ENCODE data around the gene TMPRSS9.
A peak's percentile ranks its signal among the peaks of the same experiment; 100 is the strongest.
"Not testable (repeated sequence)": the region's sequence is repeated elsewhere in the genome, so short reads cannot be mapped to it uniquely, and the experiment has no call there.

The TMPRSS9 gene

DNA sequence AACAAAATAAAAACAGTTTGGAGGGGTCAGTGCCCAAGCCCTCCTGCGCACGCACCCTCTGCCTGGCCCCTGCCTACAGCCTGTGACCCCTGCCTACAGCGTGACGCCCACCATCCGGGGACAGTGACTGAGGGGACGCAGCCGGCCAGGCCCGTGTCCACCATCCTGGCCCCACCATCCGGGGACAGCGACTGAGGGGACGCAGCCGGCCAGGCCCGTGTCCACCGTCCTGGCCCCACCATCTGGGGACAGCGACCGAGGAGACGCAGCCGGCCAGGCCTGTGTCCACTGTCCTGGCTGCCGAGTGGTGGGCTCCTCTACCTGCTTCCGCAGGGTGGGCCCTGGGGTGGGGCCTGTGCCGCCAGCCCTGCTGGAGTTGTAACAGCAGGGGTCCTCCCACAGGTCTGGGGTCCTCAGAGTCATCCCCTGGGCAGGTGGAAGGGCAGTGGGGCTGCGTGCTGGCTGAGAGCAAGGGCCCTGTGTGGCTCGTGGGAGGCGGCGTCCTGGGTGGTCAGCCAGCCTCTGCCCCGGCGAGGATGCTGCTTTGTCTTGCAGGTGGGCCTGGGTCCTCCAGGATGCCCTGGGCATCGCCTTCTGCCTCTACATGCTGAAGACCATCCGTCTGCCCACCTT, 17.3 kb upstream of the TMPRSS9 start:
- no peak for DNase-seq (ENCODE audit: low read depth)

DNA sequence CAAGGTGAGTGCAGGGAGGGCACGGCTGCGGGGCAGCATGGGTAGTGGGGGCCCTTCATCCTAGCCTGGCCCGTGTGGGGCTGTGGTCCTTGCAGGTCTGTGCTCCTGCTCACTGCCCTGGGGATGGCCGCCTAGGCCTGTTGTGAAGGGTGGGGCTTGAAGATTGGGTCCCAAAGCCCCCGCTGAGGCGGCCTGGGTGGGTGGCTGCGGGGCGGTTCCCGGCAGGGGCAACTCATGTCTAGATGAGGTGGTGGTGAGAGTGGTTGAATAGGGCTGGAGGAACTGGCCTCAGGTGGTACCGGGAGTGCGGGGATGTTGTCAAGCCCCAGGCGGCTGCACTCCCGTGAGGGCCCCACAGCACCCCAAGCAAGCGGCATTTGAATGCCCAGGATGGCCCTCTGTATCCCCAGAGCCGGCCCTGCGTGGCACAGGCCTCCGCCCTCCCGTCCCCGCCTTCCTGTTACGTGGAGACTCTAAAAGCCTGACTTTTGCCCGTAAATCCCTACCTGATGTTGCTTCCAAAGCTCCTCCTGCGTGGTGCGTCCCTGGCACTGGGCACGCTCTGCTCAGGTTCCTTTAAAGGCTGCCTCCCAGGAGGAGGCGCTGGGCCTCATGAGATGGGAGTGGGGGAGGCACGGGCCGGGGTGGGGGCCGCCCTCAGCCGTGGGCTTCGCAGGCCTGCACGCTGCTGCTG, 16.6 kb upstream of the TMPRSS9 start:
- DNase-seq (ENCODE audit: low read depth): no peak

DNA sequence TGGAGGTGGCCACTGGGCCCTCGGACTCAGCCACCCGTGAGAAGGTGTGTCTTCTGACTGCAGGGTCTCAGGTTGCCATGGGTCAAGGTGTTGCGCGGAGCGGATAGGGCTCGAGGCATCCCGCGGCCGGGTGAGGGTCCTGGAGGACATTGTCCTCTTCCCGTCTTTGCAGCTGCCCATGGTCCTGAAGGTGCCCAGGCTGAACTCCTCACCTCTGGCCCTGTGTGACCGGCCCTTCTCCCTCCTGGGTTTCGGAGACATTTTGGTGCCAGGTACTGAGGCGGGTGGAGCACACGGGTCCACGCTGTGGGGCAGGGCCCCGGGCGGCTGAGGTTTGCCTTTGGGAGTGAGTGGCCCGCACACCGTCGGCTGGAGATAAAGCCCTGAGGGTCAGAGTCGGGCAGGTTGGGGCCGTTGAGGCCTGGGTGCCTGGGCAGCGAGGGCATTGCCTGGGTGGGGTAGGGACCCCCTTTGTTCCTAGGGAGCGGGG, 15.6 kb upstream of the TMPRSS9 start:
- no peak for DNase-seq (ENCODE audit: low read depth)

GRCh38 chr19:2345076-2345475, 15.0 kb upstream of the TMPRSS9 start:
- no peak for DNase-seq (ENCODE audit: low read depth)

- no peak for DNase-seq (ENCODE audit: low read depth)
Measured at GRCh38 chr19:2345794-2346663, 14.0 kb upstream of the TMPRSS9 start.

DNA sequence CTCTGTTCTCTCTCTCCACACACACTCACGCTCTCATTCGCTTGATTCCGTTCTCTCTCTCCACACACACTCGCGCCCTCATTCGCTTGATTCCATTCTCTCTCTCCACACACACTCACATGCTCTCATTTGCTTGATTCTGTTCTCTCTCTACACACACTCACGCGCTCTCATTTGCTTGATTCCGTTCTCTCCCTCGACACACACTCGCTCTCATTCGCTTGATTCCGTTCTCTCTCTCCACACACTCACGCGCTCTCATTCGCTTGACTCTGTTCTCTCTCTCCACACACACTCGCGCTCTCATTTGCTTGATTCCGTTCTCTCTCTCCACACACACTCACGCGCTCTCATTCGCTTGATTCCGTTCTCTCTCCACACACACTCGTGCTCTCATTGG, 10.2 kb upstream of the TMPRSS9 start:
- not testable (repeated sequence) for DNase-seq (ENCODE audit: low read depth)

- no peak for DNase-seq (ENCODE audit: low read depth)
Measured at GRCh38 chr19:2350656-2351055, 9.4 kb upstream of the TMPRSS9 start.

GRCh38 chr19:2351591-2351990, 8.5 kb upstream of the TMPRSS9 start:
- DNase-seq (ENCODE audit: low read depth): no peak

DNA sequence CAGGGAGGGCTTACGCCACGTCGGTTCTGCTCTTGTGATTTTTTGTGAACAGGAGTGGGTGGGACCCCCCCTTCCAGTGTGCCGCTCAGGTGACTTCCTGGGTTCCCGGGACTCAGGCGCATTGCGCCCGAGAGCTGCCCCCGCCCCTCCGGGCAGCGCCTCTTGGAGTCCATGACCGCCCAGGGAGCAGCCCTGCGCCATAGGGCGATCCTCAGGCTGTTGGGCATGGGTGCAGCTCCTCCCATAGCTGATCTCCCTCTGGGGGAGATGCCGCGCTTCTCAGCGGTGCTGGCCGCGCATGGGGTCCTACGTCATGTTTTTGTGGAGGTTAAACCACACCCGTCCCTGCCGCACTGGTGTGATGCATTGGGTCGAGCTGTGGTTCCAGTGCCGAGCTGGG, 7.9 kb upstream of the TMPRSS9 start:
- DNase-seq (ENCODE audit: low read depth): no peak

DNA sequence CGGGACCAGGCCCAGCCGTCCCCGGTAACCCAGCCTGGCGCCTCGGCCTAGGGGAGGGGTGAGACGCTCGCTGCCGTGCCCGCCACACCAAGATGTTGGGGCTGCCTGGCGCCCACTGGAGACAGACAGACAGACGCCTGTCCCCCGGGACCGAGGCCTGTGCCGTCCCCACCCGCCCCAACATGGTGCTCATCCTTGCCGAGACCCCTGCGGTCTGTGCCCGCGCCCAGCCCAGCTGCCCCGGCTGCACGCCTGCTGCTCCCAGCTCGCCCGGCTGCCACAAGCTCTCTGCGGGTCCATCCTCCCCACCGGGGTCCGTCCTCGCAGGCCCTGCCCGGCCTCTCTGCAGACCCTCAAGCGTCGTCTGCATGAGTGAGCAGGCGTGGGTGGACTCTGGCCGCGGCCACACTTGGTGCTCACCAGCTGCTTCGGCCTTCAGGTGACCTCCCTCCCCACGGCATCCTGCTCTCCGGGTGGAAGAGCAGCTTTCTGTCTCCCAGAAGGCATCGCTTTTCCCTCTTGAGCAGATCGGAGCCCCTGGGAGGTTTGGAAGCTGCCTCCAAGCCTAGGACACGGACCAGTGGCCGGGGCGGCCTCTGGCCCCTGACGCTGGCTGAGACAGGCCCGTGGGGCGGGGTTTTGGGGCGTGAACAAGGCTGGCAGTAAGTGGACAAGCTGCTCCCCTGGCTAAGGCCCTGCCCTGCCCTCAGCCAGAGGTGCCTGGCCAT, 6.7 kb upstream of the TMPRSS9 start:
- no peak for DNase-seq (ENCODE audit: low read depth)

DNA sequence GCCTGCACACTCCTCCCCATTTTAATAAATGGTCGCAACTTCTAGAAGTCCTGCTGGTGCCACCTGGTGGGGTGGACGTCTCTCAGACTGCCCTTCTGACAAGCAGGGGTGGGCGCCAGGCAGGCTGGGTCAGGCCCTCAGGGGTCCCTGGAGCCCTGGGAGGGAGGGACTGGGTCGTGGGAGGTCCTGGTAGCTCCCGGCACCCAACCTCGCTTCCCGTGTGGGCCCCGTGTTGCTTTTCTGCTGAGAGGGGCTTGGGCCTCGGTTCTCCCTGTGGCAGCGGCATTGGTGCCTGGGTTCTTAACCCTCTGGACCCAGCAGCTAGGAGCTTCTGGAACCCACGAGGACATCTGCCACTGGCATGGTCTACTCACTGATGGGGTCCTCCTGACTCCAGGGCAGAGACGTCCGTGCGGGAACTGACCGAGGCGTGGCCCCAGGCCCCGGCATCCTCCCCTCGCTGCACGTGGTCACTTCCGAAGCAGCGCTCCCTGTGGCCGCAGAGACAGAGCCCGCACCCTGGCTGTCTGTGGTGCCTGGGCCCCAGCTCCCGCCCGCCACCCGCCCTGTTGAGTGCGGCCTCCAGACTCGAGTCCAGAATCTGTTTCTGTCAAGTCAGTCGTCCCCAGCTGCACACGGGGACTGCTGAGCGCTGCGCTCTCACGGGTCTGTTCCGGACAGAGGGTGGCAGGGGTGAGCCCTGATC, 6.0 kb upstream of the TMPRSS9 start:
- DNase-seq (ENCODE audit: low read depth): no peak

GRCh38 chr19:2354670-2355069, 5.4 kb upstream of the TMPRSS9 start:
- no peak for DNase-seq (ENCODE audit: low read depth)

DNA sequence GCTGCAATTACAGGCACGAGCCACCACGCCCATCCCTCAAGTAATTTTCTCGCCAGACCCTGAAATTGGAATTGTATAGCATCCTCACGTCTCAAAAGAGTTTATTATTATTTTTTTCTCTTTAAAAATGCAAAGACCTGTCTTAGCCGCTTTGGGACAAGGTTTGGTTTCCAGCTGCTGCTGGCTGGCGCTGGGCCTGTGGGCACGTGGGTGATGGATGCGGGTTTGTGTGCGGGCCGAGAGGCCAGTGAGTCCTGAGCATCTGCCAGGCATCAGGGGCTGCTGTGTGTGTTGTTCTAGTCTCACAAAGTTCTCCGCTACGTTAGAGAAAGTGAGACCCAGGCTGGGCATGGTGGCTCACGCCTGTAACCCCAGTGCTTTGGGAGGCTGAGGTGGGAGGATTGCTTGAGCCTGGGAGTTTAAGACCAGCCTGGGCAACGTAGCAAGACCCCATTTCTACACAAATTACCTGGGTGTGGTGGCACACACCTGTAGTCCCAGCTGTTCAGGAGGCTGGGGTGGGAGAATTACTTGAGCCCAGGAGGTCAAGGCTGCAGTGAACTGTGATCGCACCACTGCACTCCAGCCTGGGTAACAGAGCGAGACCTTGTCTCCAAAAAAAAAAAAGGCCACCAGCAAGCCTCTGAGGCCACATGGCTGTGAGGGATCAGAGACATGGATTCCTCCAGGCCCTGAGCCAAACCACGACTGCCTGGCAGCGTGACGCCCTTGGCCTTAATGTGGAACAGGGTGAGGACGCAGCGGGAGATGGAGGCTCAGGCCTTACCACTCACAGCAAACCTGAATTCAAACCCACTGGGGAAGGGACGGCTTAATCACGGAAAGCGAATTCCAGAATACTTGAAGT, 4.7 kb upstream of the TMPRSS9 start:
- peak; percentile 68 for DNase-seq (ENCODE audit: low read depth)

DNA sequence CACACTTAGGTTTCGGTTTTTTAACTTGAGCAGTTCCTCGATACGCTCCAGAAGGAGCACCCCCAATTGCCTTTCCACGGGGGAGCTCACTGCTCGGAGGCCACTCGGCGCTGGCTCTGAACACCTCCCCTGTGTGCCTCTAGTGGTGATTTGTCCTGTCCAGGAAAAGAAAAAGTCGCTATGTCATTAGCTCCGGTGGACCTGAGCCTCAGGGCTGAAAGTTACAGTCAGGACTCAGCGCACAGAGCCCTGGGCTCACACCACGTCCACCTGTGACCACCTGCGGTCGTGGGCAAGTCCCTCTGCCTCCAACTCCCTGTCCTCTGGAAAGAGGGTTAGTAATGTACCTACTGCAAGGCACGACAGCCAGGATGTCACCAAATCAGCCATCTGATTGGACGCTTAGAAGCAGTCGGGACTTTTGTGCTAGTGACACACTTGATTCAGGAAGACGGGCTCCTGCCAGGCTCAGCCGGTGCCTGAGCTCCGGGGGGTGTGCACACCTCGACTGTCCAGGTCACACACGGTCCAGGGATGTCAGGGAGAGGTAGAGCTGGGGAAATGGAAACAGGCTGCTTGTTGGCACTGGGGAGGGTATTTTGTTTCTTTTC, 3.9 kb upstream of the TMPRSS9 start:
- DNase-seq (ENCODE audit: low read depth): no peak

GRCh38 chr19:2357279-2358206, 2.5 kb upstream of the TMPRSS9 start:
- no peak for DNase-seq (ENCODE audit: low read depth)

DNA sequence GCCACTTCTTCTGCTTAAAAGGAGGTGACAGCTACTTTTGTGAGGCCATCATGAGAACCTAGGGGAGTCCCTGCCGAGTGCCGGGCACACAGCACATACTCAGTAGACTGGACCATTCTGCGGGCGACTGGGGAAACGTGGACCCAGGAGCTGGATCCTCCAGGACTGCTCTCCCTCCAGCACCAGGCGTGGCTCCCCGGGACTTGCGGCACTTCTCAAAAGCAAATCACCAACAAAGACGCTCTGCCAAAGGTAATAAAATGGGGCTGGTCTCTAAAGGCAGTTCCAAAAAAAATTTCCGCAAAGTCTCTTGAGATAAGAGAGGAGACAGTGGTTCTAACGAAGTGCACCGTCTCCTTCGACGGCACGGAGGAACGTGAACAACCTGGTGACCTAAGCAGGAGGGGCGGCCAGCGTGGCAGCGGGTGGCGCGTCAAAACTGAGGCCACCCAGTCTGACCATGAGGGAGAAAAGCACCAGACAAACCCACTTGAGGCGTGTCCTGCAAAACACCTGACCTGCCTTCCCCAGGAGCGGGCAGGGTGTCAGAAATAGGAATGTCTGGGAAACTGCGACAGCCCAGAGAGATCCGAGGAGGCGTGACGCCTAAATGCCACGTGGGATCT, 1.4 kb upstream of the TMPRSS9 start:
- no peak for DNase-seq (ENCODE audit: low read depth)

DNA sequence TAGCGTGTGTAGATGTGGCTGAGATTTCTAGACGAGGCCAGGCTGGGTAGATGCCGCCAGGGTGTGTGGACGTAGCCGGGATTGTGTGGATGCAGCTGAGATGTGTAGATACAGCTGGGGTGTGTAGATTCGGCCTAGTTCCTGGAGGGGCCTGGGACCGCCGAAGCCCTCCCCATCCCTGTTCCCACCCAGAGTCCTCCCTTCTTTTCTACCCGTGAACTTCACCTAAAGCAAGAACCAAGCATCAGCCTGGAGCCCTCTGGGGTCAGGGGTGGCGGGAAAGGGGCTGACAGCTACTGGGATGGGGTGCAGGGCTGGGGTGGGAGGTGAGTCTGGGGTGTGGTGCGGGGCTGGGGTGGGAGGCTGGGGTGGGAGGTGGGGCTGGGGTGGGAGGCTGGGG, 768 bp downstream of the TMPRSS9 start:
- DNase-seq (ENCODE audit: low read depth): no peak

GRCh38 chr19:2361246-2362045, 1.4 kb downstream of the TMPRSS9 start:
- DNase-seq (ENCODE audit: low read depth): no peak
